GM10847 (cell line): Measurements from ENCODE around the gene CPNE8.

Experiments used
- POLR2A ChIP-seq: IDR thresholded peaks from 2 replicates; pipeline ENCODE4 v1.6.1; 2011; ENCODE audit not compliant: insufficient read length; ENCODE audit errors: extremely low read depth

The CPNE8 gene

GRCh38 chr12:38745601-38746000 lies 159.8 kb downstream of the CPNE8 start:
- TF ChIP-seq POLR2A: no peak

GRCh38 chr12:38744041-38744440 lies 161.3 kb downstream of the CPNE8 start:
- no peak for TF ChIP-seq POLR2A

GRCh38 chr12:38736821-38737220 lies 168.6 kb downstream of the CPNE8 start:
- TF ChIP-seq POLR2A: no peak

- no peak for TF ChIP-seq POLR2A
These were observed 172.6 kb downstream of the CPNE8 start for GRCh38 chr12:38732761-38733160.

- no peak for TF ChIP-seq POLR2A
These were observed 176.5 kb downstream of the CPNE8 start for GRCh38 chr12:38728894-38729293.

GRCh38 chr12:38721611-38722252 lies 183.7 kb downstream of the CPNE8 start:
- no peak for TF ChIP-seq POLR2A

GRCh38 chr12:38720661-38721060 lies 184.7 kb downstream of the CPNE8 start:
- no peak for TF ChIP-seq POLR2A

GRCh38 chr12:38713294-38713693 lies 192.1 kb downstream of the CPNE8 start:
- TF ChIP-seq POLR2A: no peak

- no peak for TF ChIP-seq POLR2A
These were observed 194.3 kb downstream of the CPNE8 start for GRCh38 chr12:38711054-38711453.

- no peak for TF ChIP-seq POLR2A
These were observed 196.9 kb downstream of the CPNE8 start for GRCh38 chr12:38708466-38708865.

GRCh38 chr12:38707648-38708047 lies 197.7 kb downstream of the CPNE8 start:
- no peak for TF ChIP-seq POLR2A

- no peak for TF ChIP-seq POLR2A
These were observed 208.1 kb downstream of the CPNE8 start for GRCh38 chr12:38697289-38697688.

GRCh38 chr12:38695057-38695456 lies 210.3 kb downstream of the CPNE8 start:
- no peak for TF ChIP-seq POLR2A

- TF ChIP-seq POLR2A: no peak
These were observed 214.2 kb downstream of the CPNE8 start for GRCh38 chr12:38691164-38691563.

GRCh38 chr12:38690646-38691045 lies 214.7 kb downstream of the CPNE8 start:
- no peak for TF ChIP-seq POLR2A

GRCh38 chr12:38689704-38690103 lies 215.7 kb downstream of the CPNE8 start:
- TF ChIP-seq POLR2A: no peak

GRCh38 chr12:38689195-38689594 lies 216.2 kb downstream of the CPNE8 start:
- no peak for TF ChIP-seq POLR2A
